Transverse colon (tissue), 3 donors: ENCODE results near the gene POM121L2.

Experiments used
- CTCF ChIP-seq, 5 experiments: fragments of 200-600 bp in 3 of 5; fragments of 450-650 bp in 2 of 5; sonication (generic) in 3 of 5; IDR thresholded peaks; 1 replicate in 2 of 5; 2 replicates in 3 of 5; pipeline ENCODE4 v1.5.1; 2016 to 2017; ENCODE audit warnings: antibody characterized with exemption in 5 of 5, inconsistent platforms in 3 of 5, mild to moderate bottlenecking in 2 of 5, moderate library complexity in 1 of 5
- EP300 ChIP-seq: sonication (generic); formaldehyde crosslinking; IDR thresholded peaks from one replicate; pipeline ENCODE4 v1.6.1; 2017; ENCODE audit warnings: antibody characterized with exemption, low read depth

GRCh38 chr6:27303613-27304272 is 8.3 kb downstream of the POM121L2 start:
- TF ChIP-seq CTCF (IDR thresholded peaks at IDR 0.05) (no peak), EP300 (no peak)
